HepG2 (cell line): ENCODE results near the gene NUDT16. TPM values are rescaled to one million over a fixed set of nuclear protein-coding genes. Genes with fewer than 3 reads are reported as not detected.

Source experiments
- ATAC-seq: fragments of 200-7000 bp; cut with Tn5 transposase; 3 replicates; pipeline ENCODE4 v1.9.1; 2020; ENCODE audit warnings: mild to moderate bottlenecking, moderate library complexity
- Bru-seq: library from RNA; stranded (reverse); fragments of 400-500 nt; gene quantifications from one replicate; lab custom pipeline; 2021; lab: Mats Ljungman, UMichigan
- BruChase-seq, 2 experiments: library from RNA; stranded (reverse); fragments of 400-500 nt; gene quantifications; one replicate each; lab custom pipeline; 2021; lab: Mats Ljungman, UMichigan
- BruUV-seq: library from RNA; stranded (reverse); fragments of 400-500 nt; replicated peaks from 2 replicates; lab custom pipeline; 2021; lab: Mats Ljungman, UMichigan
- CTCF ChIA-PET: fragments of 300-600 bp; formaldehyde crosslinking; extraction: SDS; loops from one replicate; lab custom pipeline; 2021; ENCODE audit warnings: low total read pairs, inconsistent platforms, low intra/inter-chr PET ratio; lab: Yijun Ruan, JAX
- POLR2A ChIA-PET: fragments of 350-600 bp; sonication (Branson Sonifier 250); formaldehyde crosslinking; loops from one replicate; lab custom pipeline; 2020; ENCODE audit warnings: antibody characterized with exemption, inconsistent platforms; lab: Yijun Ruan, JAX
- DNase-seq: peaks from one replicate; pipeline ENCODE4 v3.0.0-alpha.2; 2015; ENCODE audit warnings: low spot score
- FAIRE-seq: peaks from 3 replicates; lab custom pipeline; 2011; peaks lifted over from hg19 to GRCh38; lab: Jason Lieb, UNC
- H2AFZ ChIP-seq: one replicate; pipeline ENCODE4 v1.6.1; 2011; ENCODE audit warnings: low read length, inconsistent platforms
- H3K27ac ChIP-seq: fragments of 300-600 bp; 3 replicates; pipeline ENCODE4 v1.8.0; 2011; ENCODE audit warnings: mixed run types, mild to moderate bottlenecking, mixed read lengths, low read length, inconsistent platforms; ENCODE audit not compliant: insufficient read depth; ENCODE audit errors: extremely low read length
- H3K27me3 ChIP-seq, 2 experiments: fragments of 200-600 bp in 1 of 2; 2 replicates in 1 of 2; 3 replicates in 1 of 2; pipeline versions ENCODE4 v1.6.0 to v1.8.0; 2011; ENCODE audit warnings: low read length in 2 of 2, mild to moderate bottlenecking in 2 of 2, moderate library complexity in 2 of 2, inconsistent platforms in 1 of 2; ENCODE audit not compliant: insufficient read depth in 2 of 2, control insufficient read depth in 1 of 2
- H3K36me3 ChIP-seq, 2 experiments: fragments of 200-600 bp in 1 of 2; replicated peaks in 1 of 2; 2 replicates in 1 of 2; 3 replicates in 1 of 2; pipeline versions ENCODE4 v1.5.1 to v1.8.0; 2011; ENCODE audit warnings: low read length in 2 of 2, inconsistent platforms in 1 of 2; ENCODE audit not compliant: insufficient read depth in 2 of 2, control insufficient read depth in 1 of 2
- H3K4me1 ChIP-seq: 2 replicates; pipeline ENCODE4 v1.5.1; 2012; ENCODE audit warnings: low read length, inconsistent platforms; ENCODE audit not compliant: insufficient read depth
- H3K4me2 ChIP-seq: 2 replicates; pipeline ENCODE4 v1.6.0; 2011; ENCODE audit warnings: low read depth, low read length, inconsistent platforms
- H3K4me3 ChIP-seq, 3 experiments: fragments of 200-600 bp in 1 of 3; sonication (generic), shearing (Covaris generic) in 1 of 3; replicated peaks in 1 of 3; 2 replicates each; pipeline ENCODE4 v1.5.1; 2011 to 2016; ENCODE audit warnings: low read length in 3 of 3, inconsistent platforms in 2 of 3, low read depth in 2 of 3, mild to moderate bottlenecking in 2 of 3, control low read depth in 1 of 3, mixed read lengths in 1 of 3; ENCODE audit not compliant: insufficient read depth in 1 of 3
- H3K79me2 ChIP-seq: one replicate; pipeline ENCODE4 v1.6.1; 2011; ENCODE audit warnings: low read length, inconsistent platforms; ENCODE audit not compliant: insufficient read depth
- H3K9ac ChIP-seq: 2 replicates; pipeline ENCODE4 v1.6.0; 2011; ENCODE audit warnings: mild to moderate bottlenecking, low read depth, low read length, inconsistent platforms; ENCODE audit not compliant: insufficient read depth
- H3K9me3 ChIP-seq: 2 replicates; pipeline ENCODE4 v1.5.1; 2012; ENCODE audit warnings: mild to moderate bottlenecking, low read length
- H4K20me1 ChIP-seq: 2 replicates; pipeline ENCODE4 v1.6.0; 2011; ENCODE audit warnings: inconsistent platforms, mild to moderate bottlenecking, low read length, moderate library complexity; ENCODE audit not compliant: insufficient read depth
- AGO2 ChIP-seq: fragments of 200-400 bp; formaldehyde crosslinking; optimal IDR thresholded peaks from 2 replicates; pipeline ENCODE3; 2017; ENCODE audit warnings: mild to moderate bottlenecking, low read depth, low read length, moderate library complexity
- ATF3 ChIP-seq: sonication (generic); formaldehyde crosslinking; IDR thresholded peaks from 2 replicates; pipeline ENCODE4 v1.4.0; 2020; ENCODE audit warnings: missing genetic modification reagents
- BRF2 ChIP-seq: sonication (generic); formaldehyde crosslinking; IDR thresholded peaks from 2 replicates; pipeline ENCODE4 v1.8.1; 2022; ENCODE audit warnings: mild to moderate bottlenecking, missing genetic modification reagents
- CREB3 ChIP-seq: sonication (generic); formaldehyde crosslinking; IDR thresholded peaks from 2 replicates; pipeline ENCODE4 v1.5.0; 2020; ENCODE audit warnings: missing genetic modification reagents
- HDAC2 ChIP-seq: sonication (generic); formaldehyde crosslinking; IDR thresholded peaks from 2 replicates; pipeline ENCODE4 v1.4.0; 2020; ENCODE audit warnings: missing genetic modification reagents
- KLF11 ChIP-seq: IDR thresholded peaks from 2 replicates; pipeline ENCODE4 v1.6.1; 2016; ENCODE audit warnings: missing compliant biosample characterization
- MTF2 ChIP-seq: sonication (generic); formaldehyde crosslinking; IDR thresholded peaks from 2 replicates; pipeline ENCODE4 v1.5.0; 2020; ENCODE audit warnings: missing genetic modification reagents, borderline replicate concordance
- RELA ChIP-seq: sonication (generic); formaldehyde crosslinking; IDR thresholded peaks from 2 replicates; pipeline ENCODE4 v1.4.0; 2020; ENCODE audit warnings: missing genetic modification reagents
- SIN3A ChIP-seq: IDR thresholded peaks from 2 replicates; pipeline ENCODE4 v1.6.1; 2011; ENCODE audit warnings: low read depth, mild to moderate bottlenecking, control low read depth, low read length, borderline replicate concordance
- SRSF9 ChIP-seq: fragments of 200-400 bp; formaldehyde crosslinking; IDR thresholded peaks from 2 replicates; pipeline ENCODE4 v1.6.1; 2018; ENCODE audit warnings: borderline replicate concordance, mild to moderate bottlenecking, low read depth, low read length; ENCODE audit not compliant: insufficient read depth, poor library complexity, severe bottlenecking
- ZC3H4 ChIP-seq: sonication (generic); formaldehyde crosslinking; IDR thresholded peaks from 2 replicates; pipeline ENCODE4 v1.4.0; 2020; ENCODE audit warnings: missing genetic modification reagents, borderline replicate concordance
- ZIK1 ChIP-seq: sonication (generic); formaldehyde crosslinking; IDR thresholded peaks from 2 replicates; pipeline ENCODE4 v1.5.0; 2020; ENCODE audit warnings: mild to moderate bottlenecking, low read depth, missing genetic modification reagents, borderline replicate concordance
- ZNF737 ChIP-seq: sonication (generic); formaldehyde crosslinking; IDR thresholded peaks from 2 replicates; pipeline ENCODE4 v1.5.0; 2020; ENCODE audit warnings: missing genetic modification reagents, mild to moderate bottlenecking, borderline replicate concordance
- WGBS: methylation state at CpG from one replicate; pipeline ENCODE4 v1.1.6; 2017; ENCODE audit warnings: low lambda C conversion rate; 5-methylcytosine and 5-hydroxymethylcytosine counted together
- in situ Hi-C: cut with HindIII; loops from 2 replicates; pipeline ENCODE4 v1.10.0; 2017; ENCODE audit warnings: low pct_unique_long_range_greater_than_20kb; ENCODE audit not compliant: extremely low pct_ligation_motif_present
- intact Hi-C: fragments of 100-400 bp; cut with micrococcal nuclease; formaldehyde crosslinking; loops from one replicate; pipeline ENCODE4 v1.10.0; 2022; ENCODE audit not compliant: unreplicated experiment
- long read RNA-seq, 2 experiments: library from RNA in 1 of 2; library from polyadenylated mRNA in 1 of 2; stranded (forward) in 1 of 2; unstranded in 1 of 2; transcript quantifications; one replicate each; pipeline ENCODE4 v2.0.0, GENCODE V29; 2019 to 2022
- polyA minus RNA-seq, 3 experiments: library from RNA; depleted of rRNA, polyadenylated mRNA; stranded (reverse); fragments of >200 nt; gene quantifications; 2 replicates each; pipeline ENCODE4 v1.2.3, GENCODE V29; 2011; ENCODE audit warnings: low replicate concordance in 1 of 3
- polyA plus RNA-seq, 8 experiments: library from polyadenylated mRNA; depleted of rRNA in 3 of 8; stranded (reverse) in 7 of 8; unstranded in 1 of 8; fragments of >200 nt; fragmentation: Illumina TruSeq in 4 of 8; extraction: Trizol in 4 of 8; gene quantifications; 2 replicates each; pipeline versions ENCODE4 v1.2.1 to v1.2.3, GENCODE V29; 2011 to 2016; ENCODE audit warnings: low read depth in 4 of 8, missing spikeins in 1 of 8, mixed read lengths in 1 of 8; ENCODE audit not compliant: insufficient read depth in 1 of 8
- total RNA-seq, 5 experiments: library from RNA; depleted of rRNA; stranded (reverse); fragments of >200 nt; fragmentation: Illumina TruSeq; extraction: Trizol; gene quantifications; 2 replicates each; pipeline ENCODE4 v1.2.3, GENCODE V29; 2016; ENCODE audit warnings: low read depth in 1 of 5

The NUDT16 gene
- 13.7 and 14.8 TPM in 2 replicates for total RNA-seq (2016; rRNA removed; fragmentation: Illumina TruSeq; extraction: Trizol)
- total RNA-seq (2016; cell fraction: cytosol; rRNA removed; fragmentation: Illumina TruSeq; extraction: Trizol; ENCODE audit: low read depth), result 16.7 and 16.9 TPM in 2 replicates
- total RNA-seq (2016; cell fraction: insoluble cytoplasmic fraction; rRNA removed; fragmentation: Illumina TruSeq; extraction: Trizol), result 13.3 and 15.6 TPM in 2 replicates
- 12.9 and 14.3 TPM in 2 replicates for total RNA-seq (2016; cell fraction: membrane; rRNA removed; fragmentation: Illumina TruSeq; extraction: Trizol)
- 13.6 and 16.2 TPM in 2 replicates for total RNA-seq (2016; cell fraction: nucleus; rRNA removed; fragmentation: Illumina TruSeq; extraction: Trizol)
- polyA plus RNA-seq (2011; rRNA removed), result 5.4 and 7.7 TPM in 2 replicates
- 4.1 and 5.1 TPM in 2 replicates for polyA plus RNA-seq (2011; cell fraction: cytosol; rRNA removed)
- 10.0 and 14.9 TPM in 2 replicates for polyA plus RNA-seq (2011; cell fraction: nucleus; rRNA removed)
- 10.3 and 10.7 TPM in 2 replicates for polyA plus RNA-seq (2012)
- polyA plus RNA-seq (2016; cell fraction: cytosol; fragmentation: Illumina TruSeq; extraction: Trizol; ENCODE audit: low read depth), result 2.7 and 3.4 TPM in 2 replicates
- polyA plus RNA-seq (2016; cell fraction: insoluble cytoplasmic fraction; fragmentation: Illumina TruSeq; extraction: Trizol; ENCODE audit: low read depth), result 15.5 and 16.2 TPM in 2 replicates
- polyA plus RNA-seq (2016; cell fraction: membrane; fragmentation: Illumina TruSeq; extraction: Trizol; ENCODE audit: low read depth), result 6.3 and 6.4 TPM in 2 replicates
- 28.6 and 28.8 TPM in 2 replicates for polyA plus RNA-seq (2016; cell fraction: nucleus; fragmentation: Illumina TruSeq; extraction: Trizol; ENCODE audit: insufficient read depth, low read depth)
- polyA minus RNA-seq (2011; rRNA and poly(A)+ RNA removed; ENCODE audit: low replicate concordance), result 3.4 and 9.8 TPM in 2 replicates
- polyA minus RNA-seq (2011; cell fraction: cytosol; rRNA and poly(A)+ RNA removed), result 3.9 and 4.0 TPM in 2 replicates
- polyA minus RNA-seq (2011; cell fraction: nucleus; rRNA and poly(A)+ RNA removed), result 14.7 and 15.1 TPM in 2 replicates
- percentile 87 among the genes with signal in this experiment for Bru-seq, nascent RNA
- percentile 95 among the genes with signal in this experiment for BruChase-seq, experiment 1, labeled RNA remaining after a 6-hour chase
- percentile 91 among the genes with signal in this experiment for BruChase-seq, experiment 2, labeled RNA remaining after a 2-hour chase
- long read RNA-seq, experiment 1, full-length matches to known transcripts, result 8 of 10 reads
- long read RNA-seq, experiment 1, partial matches to known transcripts, result 1 of 10 reads
- long read RNA-seq, experiment 1, other reads (novel, unspliced or antisense), result 1 of 10 reads
- long read RNA-seq, experiment 2, full-length matches to known transcripts, result 33 of 52 reads
- long read RNA-seq, experiment 2, partial matches to known transcripts, result 2 of 52 reads
- long read RNA-seq, experiment 2, other reads (novel, unspliced or antisense), result 17 of 52 reads

GRCh38 chr3:131381445-131382291, at the start of gene NUDT16:
NUDT16 (plus strand) TSS chr3:131381774; CDS start chr3:131381805, 31 bp downstream.
- peak within 1 kb of the TSS; percentile 20 for H2AFZ ChIP-seq
- peak within 1 kb of the TSS; percentile 69 to 89 (median 82) for H3K4me3 ChIP-seq
- peaks cover 27% of the 10 kb centered on the region for H3K4me1 ChIP-seq
- H4K20me1 ChIP-seq, result no peaks in the 10 kb centered on the region
- peak; percentile 92 for FAIRE-seq
- no TSS peak for BruUV-seq
- H3K79me2 ChIP-seq, result peaks cover 8% of the 10 kb centered on the region
- CTCF ChIA-PET, result no interaction called here
- intact Hi-C loops (loop anchor here (5.0 to 10.0 kb wide), 4 partner anchors 106 to 347 kb away; partner anchors contain the start of gene MRPL3), in situ Hi-C loops (no loop called here)
- H3K4me2 ChIP-seq, result peak within 1 kb of the TSS; percentile 87
- peak within 1 kb of the TSS; percentile 76 for H3K27ac ChIP-seq
- peak within 1 kb of the TSS; percentile 86 for H3K9ac ChIP-seq
- H3K9me3 ChIP-seq, result no peaks in the 10 kb centered on the region
- peak; percentile 99 for ATAC-seq
- H3K36me3 ChIP-seq, result peaks cover 0 to 3% of the 10 kb centered on the region in 2 experiments; a peak in 3 of 5 replicates
- WGBS, result 0% methylated on average over 15 of the region's 73 CpGs
- POLR2A ChIA-PET, result interaction anchor here (0.6 to 1.9 kb wide), 16 partner anchors 8 to 488 kb away, joined by 3 to 13 read pairs (median 3); partner anchors contain the start of genes ASTE1, ATP2C1 and NEK11
- DNase-seq, result peak; percentile 97
- H3K27me3 ChIP-seq, result no peaks in the 10 kb centered on the region; a peak in 1 of 5 replicates
- peak; percentile 84 for TF ChIP-seq AGO2
- peak; percentile 72; the same call in 1 of the 2 replicates for TF ChIP-seq ZIK1 (CRISPR knock-in tag)
- TF ChIP-seq CREB3 (CRISPR knock-in tag), result 0 out of 2 replicates have a peak, but pooled peaks have one; percentile 55
- 0 out of 2 replicates have a peak, but pooled peaks have one; percentile 74 for TF ChIP-seq ZNF737 (CRISPR knock-in tag)
- no peak for TF ChIP-seq BRF2 (CRISPR knock-in tag)
- no peak for TF ChIP-seq RELA
- no peak for TF ChIP-seq ZC3H4 (CRISPR knock-in tag)
- TF ChIP-seq HDAC2, result no peak
- TF ChIP-seq KLF11 (CRISPR knock-in tag), result peak; percentile 83; the same call in 1 of the 2 replicates
- peak; percentile 55; the same call in 1 of the 2 replicates for TF ChIP-seq SIN3A
- TF ChIP-seq ATF3 (CRISPR knock-in tag), result no peak
- no peak for TF ChIP-seq SRSF9
- TF ChIP-seq MTF2 (CRISPR knock-in tag), result no peak
